NB4 (cell line): Measurements from ENCODE around the gene AFAP1.

Experiments used
- DNase-seq: peaks from one replicate; pipeline ENCODE4 v3.0.0; 2010; ENCODE audit warnings: low read depth
- H3K4me3 ChIP-seq: one replicate; pipeline ENCODE4 v1.5.1; 2011; ENCODE audit warnings: mild to moderate bottlenecking, low read depth, low read length, moderate library complexity
- MYC ChIP-seq: IDR thresholded peaks from 2 replicates; pipeline ENCODE4 v1.6.1; 2011; ENCODE audit warnings: low read depth, low read length
- POLR2A ChIP-seq: IDR thresholded peaks from 2 replicates; pipeline ENCODE4 v1.6.1; 2011; ENCODE audit warnings: mild to moderate bottlenecking; ENCODE audit not compliant: insufficient read length; ENCODE audit errors: extremely low read depth
- TF ChIP-seq, protein P1 (sequence below): IDR thresholded peaks from one replicate; pipeline ENCODE4 v1.5.1; 2012; ENCODE audit warnings: low read depth, low read length
- TF ChIP-seq, protein P2 (sequence below): IDR thresholded peaks from 2 replicates; pipeline ENCODE4 v1.6.1; 2011; ENCODE audit warnings: low read depth, low read length

Gene AFAP1

DNA sequence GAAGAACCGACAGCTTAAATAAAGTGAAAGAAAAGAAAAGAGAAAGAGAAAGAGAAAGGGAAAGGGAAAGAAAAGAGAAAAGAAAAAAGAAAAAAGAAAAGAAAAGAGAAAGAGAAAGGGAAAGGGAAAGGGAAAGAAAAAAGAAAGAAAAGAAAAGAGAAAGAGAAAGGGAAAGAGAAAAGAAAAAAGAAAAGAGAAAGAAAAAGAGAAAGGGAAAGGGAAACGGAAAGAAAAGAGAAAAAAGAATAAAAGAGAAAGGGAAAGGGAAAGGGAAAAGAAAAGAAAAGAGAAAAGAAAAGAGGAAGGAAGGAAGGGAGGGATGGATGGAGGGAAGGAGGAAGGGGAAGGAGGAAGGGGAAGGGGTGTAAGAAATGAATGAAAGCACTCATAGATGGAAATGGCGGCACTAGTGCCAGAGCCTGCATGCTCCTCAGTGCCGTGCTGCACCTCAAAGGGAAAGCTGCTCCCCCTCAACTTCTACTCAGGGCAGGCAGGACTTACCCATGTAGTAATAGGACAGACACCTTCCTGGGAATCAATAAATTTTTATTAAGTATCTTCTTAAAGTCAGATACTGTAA is 70.7 kb downstream of the AFAP1 start:
- TF ChIP-seq POLR2A (no peak), MYC (no peak)
- TF ChIP-seq, protein P1, sequence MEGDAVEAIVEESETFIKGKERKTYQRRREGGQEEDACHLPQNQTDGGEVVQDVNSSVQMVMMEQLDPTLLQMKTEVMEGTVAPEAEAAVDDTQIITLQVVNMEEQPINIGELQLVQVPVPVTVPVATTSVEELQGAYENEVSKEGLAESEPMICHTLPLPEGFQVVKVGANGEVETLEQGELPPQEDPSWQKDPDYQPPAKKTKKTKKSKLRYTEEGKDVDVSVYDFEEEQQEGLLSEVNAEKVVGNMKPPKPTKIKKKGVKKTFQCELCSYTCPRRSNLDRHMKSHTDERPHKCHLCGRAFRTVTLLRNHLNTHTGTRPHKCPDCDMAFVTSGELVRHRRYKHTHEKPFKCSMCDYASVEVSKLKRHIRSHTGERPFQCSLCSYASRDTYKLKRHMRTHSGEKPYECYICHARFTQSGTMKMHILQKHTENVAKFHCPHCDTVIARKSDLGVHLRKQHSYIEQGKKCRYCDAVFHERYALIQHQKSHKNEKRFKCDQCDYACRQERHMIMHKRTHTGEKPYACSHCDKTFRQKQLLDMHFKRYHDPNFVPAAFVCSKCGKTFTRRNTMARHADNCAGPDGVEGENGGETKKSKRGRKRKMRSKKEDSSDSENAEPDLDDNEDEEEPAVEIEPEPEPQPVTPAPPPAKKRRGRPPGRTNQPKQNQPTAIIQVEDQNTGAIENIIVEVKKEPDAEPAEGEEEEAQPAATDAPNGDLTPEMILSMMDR = no peak
- TF ChIP-seq, protein P2, sequence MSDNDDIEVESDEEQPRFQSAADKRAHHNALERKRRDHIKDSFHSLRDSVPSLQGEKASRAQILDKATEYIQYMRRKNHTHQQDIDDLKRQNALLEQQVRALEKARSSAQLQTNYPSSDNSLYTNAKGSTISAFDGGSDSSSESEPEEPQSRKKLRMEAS = no peak
- DNase-seq = no peak
- no peak overlapping the region for H3K4me3 ChIP-seq

DNA sequence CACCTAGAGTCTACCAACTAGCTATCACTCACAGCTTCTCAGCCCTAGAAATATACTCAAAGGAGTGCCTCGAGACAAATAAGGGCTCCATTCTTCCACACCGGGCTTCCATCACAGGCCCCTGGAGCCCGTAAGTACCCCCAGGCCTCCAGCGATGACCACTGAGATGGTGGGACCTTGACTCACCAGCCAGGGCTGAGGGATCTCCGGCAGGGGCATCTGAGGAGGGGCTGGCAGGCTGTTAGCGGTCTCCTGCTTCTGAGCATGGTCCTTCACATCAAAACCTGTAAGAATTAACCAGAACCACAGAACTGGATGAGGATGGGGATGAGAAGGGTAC is 71.3 kb downstream of the AFAP1 start:
- no peak overlapping the region for H3K4me3 ChIP-seq
- TF ChIP-seq, protein P2 = no peak
- TF ChIP-seq MYC = no peak
- TF ChIP-seq, protein P1 = no peak
- TF ChIP-seq POLR2A = no peak
- no peak for DNase-seq

DNA sequence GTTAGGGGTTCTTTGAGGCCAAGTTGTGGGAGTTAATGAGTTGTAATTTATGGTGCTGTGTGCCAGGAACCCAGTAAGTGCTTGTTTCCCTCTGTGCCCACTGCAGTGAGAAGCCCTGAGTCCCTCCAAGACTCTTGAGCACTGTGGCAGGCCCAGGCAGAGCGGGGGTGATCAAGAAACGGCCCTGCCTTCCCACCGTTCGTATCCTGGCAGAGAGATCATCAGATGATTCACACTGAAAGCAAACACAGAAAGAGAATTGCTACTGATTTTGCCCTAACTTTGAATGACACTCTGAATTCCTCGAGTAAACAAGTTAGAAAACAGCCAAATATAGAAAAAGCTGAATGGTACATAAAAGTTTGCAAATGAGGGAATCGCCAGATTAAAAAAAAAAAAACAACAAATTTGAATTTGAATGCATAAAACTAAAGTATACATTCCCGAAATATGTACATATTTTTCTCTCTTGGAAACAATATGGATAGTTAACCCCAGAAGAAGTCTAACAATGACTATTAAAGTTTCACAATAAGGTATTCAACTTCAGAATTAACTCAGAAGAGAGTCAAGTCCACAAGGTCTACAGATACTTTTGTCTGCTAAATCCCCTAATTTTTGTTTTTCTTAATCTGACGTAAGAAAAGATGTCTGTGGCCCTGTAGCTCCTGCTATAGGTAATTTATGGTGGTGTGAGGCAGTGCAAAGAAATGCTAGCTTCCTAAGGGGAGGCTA is 71.8 kb downstream of the AFAP1 start:
- H3K4me3 ChIP-seq = no peak overlapping the region
- no peak for DNase-seq
- TF ChIP-seq POLR2A (no peak), MYC (no peak)
- TF ChIP-seq, protein P2 = no peak

DNA sequence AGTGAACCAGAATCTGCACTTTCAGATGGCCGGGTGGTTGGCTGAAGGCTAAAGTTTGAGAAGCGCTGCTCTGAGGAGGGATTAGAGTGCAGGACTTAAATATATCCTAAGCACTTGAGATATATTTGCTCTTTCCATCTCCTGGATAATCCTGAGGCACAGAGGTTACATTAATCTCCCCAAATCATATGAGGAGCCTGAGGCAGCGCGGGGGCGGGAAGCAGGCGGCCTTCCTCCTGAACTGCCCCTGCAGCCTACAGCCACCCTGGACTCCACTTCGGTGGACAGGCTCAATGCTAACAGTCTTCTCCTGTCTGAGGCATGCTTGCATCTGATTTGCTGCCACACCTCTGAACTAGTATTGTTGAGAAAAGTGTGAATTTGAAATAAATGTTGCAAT is 72.5 kb downstream of the AFAP1 start:
- no peak overlapping the region for H3K4me3 ChIP-seq
- no peak for DNase-seq
- no peak for TF ChIP-seq POLR2A
- TF ChIP-seq, protein P1 = no peak
- TF ChIP-seq, protein P2 = no peak
- no peak for TF ChIP-seq MYC

DNA sequence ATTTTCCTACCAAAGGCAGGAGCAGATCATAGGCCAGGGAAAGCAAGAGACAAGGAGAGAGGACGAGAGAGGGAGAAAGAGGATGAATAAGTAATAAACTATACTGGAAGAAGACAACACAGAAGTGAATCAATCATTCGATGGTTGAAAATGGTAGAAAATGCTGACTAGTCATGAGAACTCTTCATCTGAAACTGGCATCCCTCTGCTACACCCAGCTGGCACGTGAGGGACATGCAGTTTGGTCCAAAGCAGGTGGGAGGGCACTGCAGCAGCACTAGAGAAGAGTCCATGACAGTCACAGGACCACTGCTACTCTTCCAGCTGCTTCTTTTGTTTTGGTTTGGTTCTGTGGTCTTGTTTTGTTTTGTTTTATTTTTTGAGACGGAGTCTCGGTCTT is 74.1 kb downstream of the AFAP1 start:
- TF ChIP-seq, protein P1 = no peak
- no peak for TF ChIP-seq POLR2A

DNA sequence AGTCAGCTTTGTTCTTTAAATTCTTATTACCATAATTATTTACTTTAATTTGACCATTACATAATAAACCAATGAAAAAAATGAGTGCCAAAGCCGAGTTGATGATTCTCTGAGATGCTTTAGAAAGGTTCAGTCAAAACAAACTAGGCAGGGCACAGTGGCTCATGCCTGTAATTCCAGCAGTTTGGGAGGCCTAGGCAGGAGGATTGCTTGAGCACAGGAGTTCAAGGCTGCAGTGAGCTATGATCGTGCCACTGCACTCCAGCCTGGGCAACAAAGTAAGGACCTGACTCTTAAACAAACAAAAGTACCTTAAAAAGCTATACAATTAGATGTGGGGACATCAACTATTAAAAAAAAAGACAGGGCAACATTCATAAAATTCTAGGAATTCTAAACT is 75.0 kb downstream of the AFAP1 start:
- TF ChIP-seq POLR2A (no peak), MYC (no peak)
- TF ChIP-seq, protein P2 = no peak
- DNase-seq = no peak
- H3K4me3 ChIP-seq = no peak overlapping the region

More for the DNA sequence above, 74.1 kb downstream of the AFAP1 start:
- H3K4me3 ChIP-seq = no peak overlapping the region
- DNase-seq = no peak
